Brain microvascular endothelial cell (primary cell): ENCODE data around the gene TRABD2B.
A peak's percentile ranks its signal among the peaks of the same experiment; 100 is the strongest.

Source experiments
- DNase-seq: peaks from one replicate; pipeline ENCODE4 v3.0.0-alpha.2; 2020
- H3K27ac ChIP-seq: fragments of 250-450 bp; sonication (Bioruptor Pico); 2 replicates; pipeline ENCODE4 v1.5.1; 2020; ENCODE audit warnings: mild to moderate bottlenecking, moderate library complexity
- H3K27me3 ChIP-seq: fragments of 250-450 bp; sonication (Bioruptor Pico); replicated peaks from 2 replicates; pipeline ENCODE4 v1.5.1; 2020; ENCODE audit warnings: mild to moderate bottlenecking
- H3K36me3 ChIP-seq: fragments of 250-450 bp; sonication (Bioruptor Pico); replicated peaks from 2 replicates; pipeline ENCODE4 v1.5.1; 2020; ENCODE audit warnings: mild to moderate bottlenecking
- H3K4me3 ChIP-seq: 2 replicates; pipeline ENCODE4 v1.5.1; 2011; ENCODE audit warnings: low read depth, mild to moderate bottlenecking, control low read depth, low read length, moderate library complexity
- in situ Hi-C: cut with HindIII; loops from 2 replicates; pipeline ENCODE4 v1.10.0; 2017; ENCODE audit warnings: low sequenced_read_pairs, low pct_ligation_motif_present
- TF ChIP-seq, protein P1 (sequence below): IDR thresholded peaks from 2 replicates; pipeline ENCODE4 v1.5.1; 2011; ENCODE audit warnings: low read depth, mild to moderate bottlenecking, moderate library complexity, low read length, control low read depth, inconsistent platforms; ENCODE audit errors: missing control alignments

The TRABD2B gene

DNA sequence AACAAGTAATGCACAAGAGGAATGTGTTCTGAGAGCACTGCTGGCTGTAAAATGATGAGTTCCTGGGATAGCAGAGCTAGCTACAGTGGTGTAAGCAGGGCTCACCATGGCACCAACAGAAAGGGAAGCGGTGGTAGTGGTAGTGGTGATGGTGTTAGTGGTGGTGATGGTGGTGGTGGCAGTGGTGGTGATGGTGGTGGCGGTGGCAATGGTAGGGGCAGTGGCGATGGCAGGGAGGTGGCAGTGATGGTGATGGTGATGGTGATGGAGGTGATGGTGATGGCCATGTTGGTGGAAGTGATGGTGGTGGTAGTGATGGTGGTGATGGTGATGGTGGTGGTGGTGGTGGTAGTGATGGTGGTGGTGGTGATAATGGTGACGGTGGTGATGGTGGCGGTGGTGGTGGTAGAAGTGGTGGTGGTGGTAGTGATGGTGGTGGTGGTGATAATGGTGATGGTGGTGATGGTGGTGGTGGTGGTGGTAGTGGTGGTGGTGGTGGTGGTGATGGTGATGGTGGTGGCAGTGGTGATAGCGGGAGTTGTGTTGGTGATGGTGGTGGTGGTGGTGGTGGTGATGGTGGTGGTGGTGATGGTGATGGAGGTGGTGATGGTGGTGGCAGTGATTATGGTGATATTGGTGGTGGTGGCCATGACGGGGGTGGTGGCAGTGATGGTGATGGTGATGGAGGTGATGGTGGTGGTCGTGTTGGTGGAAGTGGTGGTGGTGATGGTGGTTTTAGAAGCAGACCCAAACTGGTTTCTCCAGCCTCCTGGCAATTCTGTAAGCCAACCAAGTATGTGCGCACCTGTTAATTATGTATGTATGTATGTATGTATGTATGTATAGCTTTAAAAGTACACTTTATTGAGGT, 254.1 kb downstream of the TRABD2B start:
- H3K27me3 ChIP-seq, result no peaks in the 10 kb centered on the region
- in situ Hi-C loops, result no loop called here
- no peaks in the 10 kb centered on the region for H3K36me3 ChIP-seq
- H3K4me3 ChIP-seq, result no peak overlapping the region
- no peak overlapping the region for H3K27ac ChIP-seq
- no peak for DNase-seq
- TF ChIP-seq, protein P1, sequence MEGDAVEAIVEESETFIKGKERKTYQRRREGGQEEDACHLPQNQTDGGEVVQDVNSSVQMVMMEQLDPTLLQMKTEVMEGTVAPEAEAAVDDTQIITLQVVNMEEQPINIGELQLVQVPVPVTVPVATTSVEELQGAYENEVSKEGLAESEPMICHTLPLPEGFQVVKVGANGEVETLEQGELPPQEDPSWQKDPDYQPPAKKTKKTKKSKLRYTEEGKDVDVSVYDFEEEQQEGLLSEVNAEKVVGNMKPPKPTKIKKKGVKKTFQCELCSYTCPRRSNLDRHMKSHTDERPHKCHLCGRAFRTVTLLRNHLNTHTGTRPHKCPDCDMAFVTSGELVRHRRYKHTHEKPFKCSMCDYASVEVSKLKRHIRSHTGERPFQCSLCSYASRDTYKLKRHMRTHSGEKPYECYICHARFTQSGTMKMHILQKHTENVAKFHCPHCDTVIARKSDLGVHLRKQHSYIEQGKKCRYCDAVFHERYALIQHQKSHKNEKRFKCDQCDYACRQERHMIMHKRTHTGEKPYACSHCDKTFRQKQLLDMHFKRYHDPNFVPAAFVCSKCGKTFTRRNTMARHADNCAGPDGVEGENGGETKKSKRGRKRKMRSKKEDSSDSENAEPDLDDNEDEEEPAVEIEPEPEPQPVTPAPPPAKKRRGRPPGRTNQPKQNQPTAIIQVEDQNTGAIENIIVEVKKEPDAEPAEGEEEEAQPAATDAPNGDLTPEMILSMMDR, result no peak

DNA sequence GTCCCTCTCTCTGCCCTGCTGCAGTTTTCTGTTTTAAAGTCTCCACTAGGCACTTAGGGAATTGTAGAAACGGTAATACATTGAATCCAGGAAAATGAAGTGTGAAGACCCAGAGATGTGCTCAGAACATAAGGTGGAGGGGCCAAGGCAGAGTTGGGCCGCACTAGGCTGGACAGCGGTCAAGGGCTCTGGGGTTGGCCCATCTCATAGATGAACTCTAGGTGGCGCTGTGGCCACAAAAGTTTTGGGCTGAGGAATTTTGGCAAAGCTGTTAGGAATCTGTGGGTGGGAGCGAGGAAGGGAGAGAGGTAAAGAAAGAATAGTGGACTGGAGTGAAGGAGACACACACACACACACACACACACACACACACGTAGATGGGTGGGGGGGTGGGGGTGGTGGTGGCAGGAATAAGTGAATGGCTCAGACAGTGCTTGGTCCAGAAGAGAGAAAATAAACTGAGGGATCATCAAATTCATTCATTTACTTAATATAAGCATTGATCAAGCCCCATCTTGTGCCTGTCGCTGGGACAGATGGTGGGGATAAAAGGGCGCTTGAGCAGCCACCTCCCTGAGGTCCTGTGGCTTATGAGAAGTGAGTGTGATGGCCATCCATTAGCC, 258.5 kb downstream of the TRABD2B start:
- TF ChIP-seq, protein P1, result peak; percentile 87
- in situ Hi-C loops, result no loop called here
- H3K27me3 ChIP-seq, result peaks cover 3% of the 10 kb centered on the region
- no peaks in the 10 kb centered on the region for H3K36me3 ChIP-seq
- H3K4me3 ChIP-seq, result no peak overlapping the region
- DNase-seq, result no peak
- H3K27ac ChIP-seq, result no peak overlapping the region

DNA sequence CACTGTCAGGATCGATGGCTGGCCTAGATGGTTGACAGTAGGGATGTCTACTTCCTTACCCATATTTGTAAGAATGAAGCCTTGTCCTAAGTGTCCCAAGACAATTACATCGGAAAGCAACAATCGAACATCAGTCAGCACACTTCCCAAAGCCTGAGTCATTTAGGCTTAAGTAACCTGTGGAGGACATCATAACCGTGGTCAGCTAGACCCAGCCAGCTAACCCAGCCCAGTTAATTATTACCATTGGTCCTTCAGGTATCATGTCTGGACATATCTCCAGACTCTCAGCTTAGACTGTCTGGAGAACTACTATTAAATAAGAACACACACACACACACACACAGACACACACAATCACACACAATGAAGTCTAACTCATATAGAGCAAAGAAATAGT, 264.7 kb downstream of the TRABD2B start:
- in situ Hi-C loops, result no loop called here
- TF ChIP-seq, protein P1, result no peak
- no peak for DNase-seq
- Histone ChIP-seq H3K36me3 (no peaks in the 10 kb centered on the region), H3K27me3 (peaks cover 5% of the 10 kb centered on the region), H3K27ac (no peak overlapping the region), H3K4me3 (no peak overlapping the region)

DNA sequence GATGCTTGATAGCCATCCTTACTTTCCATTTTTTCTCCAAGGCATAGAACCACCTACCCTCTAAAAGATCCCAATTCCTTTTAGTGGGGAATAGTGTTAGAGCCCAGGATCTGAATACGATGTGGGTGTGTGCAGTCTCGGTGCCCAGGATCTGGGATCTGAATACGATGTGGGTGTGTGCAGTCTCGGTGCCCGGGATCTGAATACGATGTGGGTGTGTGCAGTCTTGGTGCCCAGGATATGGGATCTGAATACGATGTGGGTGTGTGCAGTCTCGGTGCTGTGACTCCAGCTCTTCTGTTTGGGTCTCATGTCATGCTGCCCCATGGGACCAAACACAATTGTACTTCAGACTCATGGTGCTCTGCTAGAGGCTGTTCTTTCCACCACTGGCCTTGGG, 265.5 kb downstream of the TRABD2B start:
- Histone ChIP-seq H3K27ac (no peak overlapping the region), H3K27me3 (peaks cover 5% of the 10 kb centered on the region), H3K4me3 (no peak overlapping the region), H3K36me3 (no peaks in the 10 kb centered on the region)
- TF ChIP-seq, protein P1, result no peak
- in situ Hi-C loops, result no loop called here
- DNase-seq, result no peak

DNA sequence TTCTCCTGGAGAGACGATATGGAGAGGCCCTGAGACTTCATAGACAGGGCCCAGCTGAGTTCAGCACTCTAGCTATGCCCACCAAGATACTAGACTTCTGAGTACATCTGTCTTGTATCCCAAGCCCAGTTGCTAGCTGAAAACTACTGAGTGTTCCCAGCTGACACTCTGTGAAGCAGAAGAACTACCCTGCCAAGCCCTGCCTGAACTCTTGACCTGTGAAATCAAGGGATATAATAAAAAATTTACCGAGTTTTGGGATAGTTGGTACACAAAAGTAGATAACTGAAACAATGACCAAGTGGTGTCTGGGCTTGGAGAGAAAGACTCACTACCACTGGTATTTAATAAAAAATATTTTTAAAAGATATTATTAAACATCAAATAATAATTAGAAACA, 267.5 kb downstream of the TRABD2B start:
- TF ChIP-seq, protein P1, result no peak
- H3K36me3 ChIP-seq, result no peaks in the 10 kb centered on the region
- H3K27me3 ChIP-seq, result peaks cover 12% of the 10 kb centered on the region
- in situ Hi-C loops, result no loop called here
- no peak overlapping the region for H3K27ac ChIP-seq
- no peak overlapping the region for H3K4me3 ChIP-seq
- DNase-seq, result no peak
